GM19468 (cell line): Measurements from ENCODE around the gene RNF217.
"Not testable (repeated sequence)": the region's sequence is repeated elsewhere in the genome, so short reads cannot be mapped to it uniquely, and the experiment has no call there.

Source experiments
- ATAC-seq: cut with Tn5 transposase; IDR thresholded peaks from one replicate; pipeline ENCODE4 v1.9.1; 2021; ENCODE audit warnings: mild to moderate bottlenecking, moderate library complexity, moderate number of reproducible peaks; ENCODE audit not compliant: unreplicated experiment; ENCODE audit errors: extremely low read depth

Gene RNF217

GRCh38 chr6:124961777-124962638 is at the start of gene RNF217:
TSS of gene RNF217 (plus strand) at chr6:124962437. CDS start at chr6:124962545, 108 bp downstream.
- ATAC-seq, result peak; percentile 29

- ATAC-seq, result no peak
These were observed 49.2 kb upstream of the RNF217 start for GRCh38 chr6:124913056-124913455.

- ATAC-seq, result no peak
These were observed 44.5 kb upstream of the RNF217 start for GRCh38 chr6:124917769-124918168.

- not testable (repeated sequence) for ATAC-seq
These were observed 42.5 kb upstream of the RNF217 start for GRCh38 chr6:124919703-124920102.

- ATAC-seq, result no peak
These were observed 37.9 kb upstream of the RNF217 start for GRCh38 chr6:124924333-124924759.

GRCh38 chr6:124926435-124926834 is 35.8 kb upstream of the RNF217 start:
- no peak for ATAC-seq

- ATAC-seq, result no peak
These were observed 34.4 kb upstream of the RNF217 start for GRCh38 chr6:124927806-124928205.

- no peak for ATAC-seq
These were observed 33.4 kb upstream of the RNF217 start for GRCh38 chr6:124928851-124929250.

GRCh38 chr6:124937645-124938044 is 24.6 kb upstream of the RNF217 start:
- ATAC-seq, result no peak

GRCh38 chr6:124941259-124941658 is 21.0 kb upstream of the RNF217 start:
- ATAC-seq, result no peak

GRCh38 chr6:124943658-124944057 is 18.6 kb upstream of the RNF217 start:
- ATAC-seq, result no peak

- ATAC-seq, result no peak
These were observed 14.2 kb upstream of the RNF217 start for GRCh38 chr6:124947971-124948451.

GRCh38 chr6:124949706-124950105 is 12.5 kb upstream of the RNF217 start:
- ATAC-seq, result no peak

GRCh38 chr6:124953808-124954207 is 8.4 kb upstream of the RNF217 start:
- ATAC-seq, result no peak

GRCh38 chr6:124955108-124955856 is 7.0 kb upstream of the RNF217 start:
- ATAC-seq, result no peak

- no peak for ATAC-seq
These were observed 6.2 kb upstream of the RNF217 start for GRCh38 chr6:124956018-124956417.

- ATAC-seq, result no peak
These were observed 4.1 kb upstream of the RNF217 start for GRCh38 chr6:124958149-124958548.

GRCh38 chr6:124958759-124959354 is 3.4 kb upstream of the RNF217 start:
- ATAC-seq, result no peak

- no peak for ATAC-seq
These were observed 1.3 kb upstream of the RNF217 start for GRCh38 chr6:124960757-124961463.

GRCh38 chr6:124961464-124961776 is 817 bp upstream of the RNF217 start:
- ATAC-seq, result no peak
